Immature natural killer cell (primary cell): Measurements from ENCODE around the gene LRRC4C. TPM values are rescaled to one million over a fixed set of nuclear protein-coding genes. Genes with fewer than 3 reads are reported as not detected.

Experiments
- DNase-seq, 3 donors: peaks; one replicate each; pipeline ENCODE4 v3.0.0; 2022; ENCODE audit warnings: mixed read lengths in 1 of 3
- H3K27ac Mint-ChIP-seq, 6 donors: one replicate each; pipeline ENCODE4 v1.8.0; 2020; ENCODE audit warnings: mixed read lengths in 6 of 6, mild to moderate bottlenecking in 5 of 6, inconsistent platforms in 4 of 6, moderate library complexity in 3 of 6
- H3K27me3 Mint-ChIP-seq, 3 donors: one replicate each; pipeline ENCODE4 v1.8.0; 2020 to 2021; ENCODE audit warnings: low read depth in 3 of 3, mild to moderate bottlenecking in 3 of 3, mixed read lengths in 3 of 3, moderate library complexity in 3 of 3, inconsistent platforms in 1 of 3
- H3K36me3 Mint-ChIP-seq, 3 donors: one replicate each; pipeline ENCODE4 v1.8.0; 2020; ENCODE audit warnings: mixed read lengths in 3 of 3, inconsistent platforms in 2 of 3, mild to moderate bottlenecking in 2 of 3
- H3K4me1 Mint-ChIP-seq, 2 donors: one replicate each; pipeline ENCODE4 v1.8.0; 2020; ENCODE audit warnings: inconsistent platforms in 2 of 2, mild to moderate bottlenecking in 2 of 2, mixed read lengths in 2 of 2, moderate library complexity in 1 of 2
- H3K4me3 Mint-ChIP-seq, 5 donors: one replicate each; pipeline ENCODE4 v1.8.0; 2020; ENCODE audit warnings: mild to moderate bottlenecking in 5 of 5, mixed read lengths in 5 of 5, inconsistent platforms in 3 of 5, moderate library complexity in 3 of 5
- H3K9me3 Mint-ChIP-seq, 6 donors: one replicate each; pipeline ENCODE4 v1.8.0; 2020; ENCODE audit warnings: mild to moderate bottlenecking in 6 of 6, mixed read lengths in 6 of 6, inconsistent platforms in 4 of 6, moderate library complexity in 3 of 6
- polyA plus RNA-seq, 3 donors: library from polyadenylated mRNA; unstranded; fragments of 300-500 nt; fragmentation: Illumina TruSeq; gene quantifications; one replicate each; pipeline ENCODE4 v1.2.3, GENCODE V29; 2021

Gene LRRC4C
- polyA plus RNA-seq, 3 donors from 2014 or later: not detected

- no peak overlapping the region for H3K4me3 Mint-ChIP-seq
- H3K9me3 Mint-ChIP-seq: peaks cover 1 to 25% (median 8%) of the 10 kb centered on the region in 6 donors
- peaks cover 0 to 1% (median 0%) of the 10 kb centered on the region in 3 donors for H3K27me3 Mint-ChIP-seq
- no peak for DNase-seq
- no peaks in the 10 kb centered on the region for H3K36me3 Mint-ChIP-seq
- no peak overlapping the region for H3K27ac Mint-ChIP-seq
- no peaks in the 10 kb centered on the region for H3K4me1 Mint-ChIP-seq
These were observed 3.2 kb downstream of the LRRC4C start for GRCh38 chr11:41456269-41456668.

DNA sequence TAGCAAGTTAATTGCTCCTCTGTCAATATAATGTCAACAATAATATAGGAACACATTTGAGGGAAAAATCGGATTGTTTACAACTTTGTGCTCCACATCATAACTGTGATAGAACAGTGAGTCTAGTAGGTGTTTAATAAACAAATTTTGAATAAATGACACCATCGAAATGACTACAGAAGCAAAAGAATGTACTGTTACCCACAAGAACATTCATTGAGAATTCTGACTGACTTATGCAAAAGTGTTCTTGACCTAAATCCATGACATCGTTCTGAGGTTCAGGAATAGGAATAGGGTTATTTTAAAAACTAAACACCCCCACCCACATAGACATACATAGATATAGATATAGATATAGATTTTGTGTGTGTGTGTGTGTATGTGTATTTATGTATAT is 8.4 kb downstream of the LRRC4C start:
- Mint-ChIP-seq H3K4me3 (no peak overlapping the region), H3K36me3 (no peaks in the 10 kb centered on the region), H3K4me1 (no peaks in the 10 kb centered on the region), H3K27ac (no peak overlapping the region), H3K27me3 (peaks cover 0 to 1% (median 0%) of the 10 kb centered on the region in 3 donors), H3K9me3 (peaks cover 3 to 35% (median 10%) of the 10 kb centered on the region in 6 donors)
- DNase-seq: no peak

DNA sequence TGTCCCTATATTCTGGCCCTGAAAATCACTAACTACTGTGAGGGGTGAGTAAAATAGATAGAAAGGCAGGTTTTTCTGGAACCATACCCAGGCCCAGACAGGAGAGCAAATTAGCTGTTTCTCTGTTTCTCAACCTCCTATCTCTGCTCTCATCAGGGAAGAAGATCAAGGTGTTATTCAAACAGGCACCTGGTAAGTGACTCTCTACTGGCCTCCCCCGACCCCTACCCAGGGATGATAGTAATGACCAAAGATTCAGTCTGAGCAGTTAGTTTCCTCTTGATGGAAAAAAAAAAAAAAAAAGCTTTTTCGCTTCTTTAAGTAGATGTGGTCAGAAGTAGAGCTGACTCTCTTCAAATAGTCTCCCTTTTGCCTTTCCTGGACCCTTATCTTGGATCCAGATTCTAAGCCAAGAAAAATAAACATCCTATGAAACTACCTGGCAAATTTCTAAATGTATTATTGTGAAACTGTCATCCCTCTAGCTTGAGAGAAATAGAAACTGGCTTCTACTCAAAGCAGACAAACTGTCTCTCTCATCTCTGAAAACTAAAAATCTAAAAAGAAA is 9.9 kb downstream of the LRRC4C start:
- H3K27me3 Mint-ChIP-seq: peaks cover 0 to 1% (median 0%) of the 10 kb centered on the region in 3 donors

DNA sequence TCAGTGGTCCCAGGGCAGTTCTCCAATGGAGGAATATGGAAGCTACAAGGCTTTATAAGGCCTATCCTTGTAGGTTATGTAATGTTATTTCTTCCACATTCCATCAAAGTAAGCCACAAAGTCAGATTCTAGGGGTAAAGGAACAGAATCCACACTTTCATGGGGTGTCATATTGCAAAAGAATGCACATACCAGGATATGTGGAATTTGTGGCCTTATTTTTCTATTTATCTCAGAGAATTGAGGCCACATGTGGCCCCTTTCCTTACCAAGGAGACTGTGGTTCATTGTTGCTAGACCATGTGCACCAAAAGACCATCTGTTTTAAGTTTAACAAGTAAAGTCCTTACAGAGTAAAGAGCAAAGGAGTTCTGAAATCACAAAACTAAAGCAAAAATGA is 12.9 kb downstream of the LRRC4C start:
- DNase-seq: no peak
- H3K4me3 Mint-ChIP-seq: no peak overlapping the region
- H3K27me3 Mint-ChIP-seq: peaks cover 0 to 1% (median 0%) of the 10 kb centered on the region in 3 donors
- no peak overlapping the region for H3K27ac Mint-ChIP-seq
- H3K36me3 Mint-ChIP-seq: no peaks in the 10 kb centered on the region
- no peaks in the 10 kb centered on the region for H3K4me1 Mint-ChIP-seq
- H3K9me3 Mint-ChIP-seq: peaks cover 1 to 53% (median 18%) of the 10 kb centered on the region in 6 donors

More for the DNA sequence above, 9.9 kb downstream of the LRRC4C start:
- H3K4me1 Mint-ChIP-seq: no peaks in the 10 kb centered on the region
- no peak overlapping the region for H3K27ac Mint-ChIP-seq
- no peak for DNase-seq
- no peaks in the 10 kb centered on the region for H3K36me3 Mint-ChIP-seq
- peaks cover 3 to 46% (median 13%) of the 10 kb centered on the region in 6 donors for H3K9me3 Mint-ChIP-seq
- no peak overlapping the region for H3K4me3 Mint-ChIP-seq

- peaks cover 0 to under 1% (median 0%) of the 10 kb centered on the region in 3 donors for H3K27me3 Mint-ChIP-seq
- DNase-seq: no peak
- no peak overlapping the region for H3K27ac Mint-ChIP-seq
- H3K4me3 Mint-ChIP-seq: no peak overlapping the region
- peaks cover 1 to 53% (median 18%) of the 10 kb centered on the region in 6 donors for H3K9me3 Mint-ChIP-seq
- H3K4me1 Mint-ChIP-seq: no peaks in the 10 kb centered on the region
- no peaks in the 10 kb centered on the region for H3K36me3 Mint-ChIP-seq
These were observed 13.3 kb downstream of the LRRC4C start for GRCh38 chr11:41446107-41446506.

DNA sequence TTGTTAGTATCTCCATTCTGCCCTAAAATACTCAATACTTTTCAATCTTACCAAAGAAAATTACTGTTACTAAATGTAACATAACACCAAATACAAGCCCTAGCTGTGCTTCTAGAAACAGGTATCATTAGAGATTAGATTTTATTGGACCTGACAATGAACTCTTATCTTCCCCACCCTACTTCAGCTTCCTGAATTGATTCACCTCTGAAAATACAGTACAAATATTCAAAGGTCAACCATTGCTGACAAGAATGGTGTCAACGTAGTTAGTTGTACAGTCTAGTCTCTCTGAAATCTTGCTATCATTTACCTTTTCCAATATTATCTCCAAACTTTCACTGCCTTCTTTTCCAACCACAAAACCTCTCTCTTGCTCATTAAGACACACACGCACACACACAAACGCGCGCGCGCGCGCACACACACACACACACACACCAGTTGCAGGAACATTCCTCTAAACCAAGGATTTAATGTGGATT is 22.4 kb downstream of the LRRC4C start:
- Mint-ChIP-seq H3K4me3 (no peak overlapping the region), H3K27me3 (peaks cover 0 to 2% (median 2%) of the 10 kb centered on the region in 3 donors), H3K36me3 (no peaks in the 10 kb centered on the region), H3K9me3 (peaks cover 0 to 36% (median 16%) of the 10 kb centered on the region in 6 donors), H3K4me1 (no peaks in the 10 kb centered on the region), H3K27ac (no peak overlapping the region)
- no peak for DNase-seq

GRCh38 chr11:41435531-41435930 is 23.9 kb downstream of the LRRC4C start:
- Mint-ChIP-seq H3K4me1 (no peaks in the 10 kb centered on the region), H3K27me3 (peaks cover 0 to 2% (median 0%) of the 10 kb centered on the region in 3 donors), H3K36me3 (no peaks in the 10 kb centered on the region)

DNA sequence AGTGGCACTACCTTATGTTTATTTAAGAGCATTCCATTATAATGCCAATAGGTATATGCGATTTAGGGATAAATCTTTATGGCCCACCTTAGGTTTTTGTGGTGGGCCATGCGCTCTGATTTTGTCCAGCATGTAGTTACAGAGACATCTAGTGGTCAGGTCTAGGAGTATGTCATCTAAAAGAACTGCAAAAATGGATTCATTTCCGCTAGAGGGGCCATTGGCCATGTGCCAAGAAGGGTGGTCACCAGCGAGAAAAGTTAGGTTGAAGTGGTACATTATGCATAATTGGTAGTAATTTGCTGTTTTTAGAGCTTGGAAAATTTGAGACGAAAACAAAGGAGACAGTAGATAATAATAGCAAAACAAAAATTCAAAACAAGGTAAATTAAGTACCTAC is 27.7 kb downstream of the LRRC4C start:
- peaks cover 4 to 52% (median 19%) of the 10 kb centered on the region in 6 donors for H3K9me3 Mint-ChIP-seq
- no peaks in the 10 kb centered on the region for H3K4me1 Mint-ChIP-seq
- no peak overlapping the region for H3K27ac Mint-ChIP-seq
- no peaks in the 10 kb centered on the region for H3K36me3 Mint-ChIP-seq
- no peak overlapping the region for H3K4me3 Mint-ChIP-seq
- peaks cover 0 to under 1% (median 0%) of the 10 kb centered on the region in 3 donors for H3K27me3 Mint-ChIP-seq
- no peak for DNase-seq

More at GRCh38 chr11:41435531-41435930, 23.9 kb downstream of the LRRC4C start:
- H3K4me3 Mint-ChIP-seq: no peak overlapping the region
- H3K27ac Mint-ChIP-seq: no peak overlapping the region
- no peak for DNase-seq
- peaks cover 0 to 40% (median 14%) of the 10 kb centered on the region in 6 donors for H3K9me3 Mint-ChIP-seq

- H3K27ac Mint-ChIP-seq: no peak overlapping the region
- no peak for DNase-seq
- H3K4me1 Mint-ChIP-seq: no peaks in the 10 kb centered on the region
These were observed 39.6 kb downstream of the LRRC4C start for GRCh38 chr11:41419901-41420300.

GRCh38 chr11:41414771-41415440 is 44.5 kb downstream of the LRRC4C start:
- Mint-ChIP-seq H3K4me3 (no peak overlapping the region), H3K27ac (no peak overlapping the region), H3K4me1 (no peaks in the 10 kb centered on the region), H3K36me3 (no peaks in the 10 kb centered on the region), H3K27me3 (peaks cover 0 to 2% (median 0%) of the 10 kb centered on the region in 3 donors), H3K9me3 (peaks cover 7 to 63% (median 17%) of the 10 kb centered on the region in 6 donors)
- no peak for DNase-seq

More at GRCh38 chr11:41419901-41420300, 39.6 kb downstream of the LRRC4C start:
- Mint-ChIP-seq H3K9me3 (peaks cover 5 to 76% (median 24%) of the 10 kb centered on the region in 6 donors), H3K4me3 (no peak overlapping the region), H3K36me3 (no peaks in the 10 kb centered on the region), H3K27me3 (peaks cover 0 to 3% (median 0%) of the 10 kb centered on the region in 3 donors)

DNA sequence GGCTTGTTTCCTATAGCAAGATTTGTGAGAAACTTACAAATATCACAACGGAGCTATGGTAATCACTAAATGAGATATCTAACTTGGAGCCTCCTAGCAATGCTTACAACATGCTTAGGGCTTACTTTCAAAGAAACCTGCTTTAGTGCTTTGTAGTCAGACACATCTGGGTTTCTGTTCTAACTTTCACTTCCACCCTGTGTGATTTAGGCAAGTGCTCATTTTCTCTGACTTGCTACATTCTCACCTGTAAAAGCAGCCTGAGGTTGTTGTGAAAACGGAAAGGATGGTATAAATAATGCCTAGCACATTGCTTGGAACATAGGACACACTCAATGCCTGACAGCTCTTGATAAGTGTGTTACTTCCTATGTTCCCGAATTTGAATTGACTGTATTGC is 45.6 kb downstream of the LRRC4C start:
- Mint-ChIP-seq H3K4me1 (no peaks in the 10 kb centered on the region), H3K4me3 (no peak overlapping the region), H3K36me3 (no peaks in the 10 kb centered on the region), H3K27me3 (peaks cover 0 to 2% (median 0%) of the 10 kb centered on the region in 3 donors), H3K27ac (no peak overlapping the region), H3K9me3 (peaks cover 8 to 58% (median 19%) of the 10 kb centered on the region in 6 donors)
- DNase-seq: no peak

GRCh38 chr11:41405812-41406211 is 53.6 kb downstream of the LRRC4C start:
- Mint-ChIP-seq H3K36me3 (no peaks in the 10 kb centered on the region), H3K27ac (peak overlapping the region in 1 of 6 donors; percentile 28), H3K9me3 (peaks cover 2 to 40% (median 16%) of the 10 kb centered on the region in 6 donors), H3K4me1 (no peaks in the 10 kb centered on the region), H3K4me3 (no peak overlapping the region), H3K27me3 (no peaks in the 10 kb centered on the region)
- DNase-seq: no peak

- Mint-ChIP-seq H3K9me3 (peaks cover 2 to 51% (median 17%) of the 10 kb centered on the region in 6 donors), H3K27ac (no peak overlapping the region), H3K36me3 (no peaks in the 10 kb centered on the region), H3K4me1 (no peaks in the 10 kb centered on the region), H3K4me3 (no peak overlapping the region), H3K27me3 (no peaks in the 10 kb centered on the region)
- DNase-seq: no peak
These were observed 55.3 kb downstream of the LRRC4C start for GRCh38 chr11:41404109-41404508.

GRCh38 chr11:41403458-41403857 is 56.0 kb downstream of the LRRC4C start:
- Mint-ChIP-seq H3K4me3 (no peak overlapping the region), H3K36me3 (no peaks in the 10 kb centered on the region), H3K27me3 (no peaks in the 10 kb centered on the region)

More at GRCh38 chr11:41403458-41403857, 56.0 kb downstream of the LRRC4C start:
- DNase-seq: no peak
- Mint-ChIP-seq H3K27ac (no peak overlapping the region), H3K9me3 (peaks cover 0 to 49% (median 17%) of the 10 kb centered on the region in 6 donors), H3K4me1 (no peaks in the 10 kb centered on the region)
